Measurements from ENCODE around the gene MAST2.
"Not testable (repeated sequence)": the region's sequence is repeated elsewhere in the genome, so short reads cannot be mapped to it uniquely, and the experiment has no call there.

Gene MAST2

GRCh38 chr1:46056325-46056724 is 252.9 kb downstream of the MAST2 start:
- no peak for DNase-seq (ENCODE audit: low read depth in 4 of 4, low spot score in 1 of 4)

GRCh38 chr1:46057215-46057614 is 253.8 kb downstream of the MAST2 start:
- not testable (repeated sequence) for DNase-seq (ENCODE audit: low read depth in 4 of 4, low spot score in 1 of 4)

- DNase-seq (ENCODE audit: low read depth in 4 of 4, low spot score in 1 of 4) = no peak
Measured at GRCh38 chr1:46057781-46058180, 254.4 kb downstream of the MAST2 start.

- DNase-seq (ENCODE audit: low read depth in 4 of 4, low spot score in 1 of 4) = no peak
Measured at GRCh38 chr1:46058936-46059335, 255.5 kb downstream of the MAST2 start.

GRCh38 chr1:46061146-46061545 is 257.7 kb downstream of the MAST2 start:
- DNase-seq (ENCODE audit: low read depth in 4 of 4, low spot score in 1 of 4) = no peak

GRCh38 chr1:46062651-46063319 is 259.4 kb downstream of the MAST2 start:
- peak; percentile 2 to 34 (median 6) for DNase-seq (ENCODE audit: low read depth in 4 of 4, low spot score in 1 of 4)

- DNase-seq (ENCODE audit: low read depth in 4 of 4, low spot score in 1 of 4) = no peak
Measured at GRCh38 chr1:46064708-46065107, 261.3 kb downstream of the MAST2 start.

- DNase-seq (ENCODE audit: low read depth in 4 of 4, low spot score in 1 of 4) = no peak
Measured at GRCh38 chr1:46065405-46065804, 262.0 kb downstream of the MAST2 start.

- DNase-seq (ENCODE audit: low read depth in 4 of 4, low spot score in 1 of 4) = no peak
Measured at GRCh38 chr1:46067652-46068051, 264.2 kb downstream of the MAST2 start.

GRCh38 chr1:46068525-46068924 is 265.1 kb downstream of the MAST2 start:
- DNase-seq (ENCODE audit: low read depth in 4 of 4, low spot score in 1 of 4) = no peak

GRCh38 chr1:46070164-46070814 is 266.9 kb downstream of the MAST2 start:
- no peak for DNase-seq (ENCODE audit: low read depth in 4 of 4, low spot score in 1 of 4)

GRCh38 chr1:46072975-46073374 is 269.6 kb downstream of the MAST2 start:
- no peak for DNase-seq (ENCODE audit: low read depth in 4 of 4, low spot score in 1 of 4)

- DNase-seq (ENCODE audit: low read depth in 4 of 4, low spot score in 1 of 4) = no peak
Measured at GRCh38 chr1:46076343-46076742, 272.9 kb downstream of the MAST2 start.

GRCh38 chr1:46077644-46078043 is 274.2 kb downstream of the MAST2 start:
- no peak for DNase-seq (ENCODE audit: low read depth in 4 of 4, low spot score in 1 of 4)

GRCh38 chr1:46080257-46080656 is 276.8 kb downstream of the MAST2 start:
- DNase-seq (ENCODE audit: low read depth in 4 of 4, low spot score in 1 of 4) = no peak

- no peak for DNase-seq (ENCODE audit: low read depth in 4 of 4, low spot score in 1 of 4)
Measured at GRCh38 chr1:46081206-46081605, 277.8 kb downstream of the MAST2 start.

GRCh38 chr1:46081619-46082018 is 278.2 kb downstream of the MAST2 start:
- DNase-seq (ENCODE audit: low read depth in 4 of 4, low spot score in 1 of 4) = no peak

GRCh38 chr1:46083579-46083978 is 280.2 kb downstream of the MAST2 start:
- no peak for DNase-seq (ENCODE audit: low read depth in 4 of 4, low spot score in 1 of 4)

GRCh38 chr1:46084553-46085451 is 281.4 kb downstream of the MAST2 start:
- no peak for DNase-seq (ENCODE audit: low read depth in 4 of 4, low spot score in 1 of 4)

Data from stimulated activated CD4-positive, alpha-beta T cell treated with anti-CD3 and anti-CD28 coated beads, Interleukin-1b, Interleukin-23, amount 100 ng/mL, for 24 hours (primary cell).